K562 (cell line): Measurements from ENCODE around the gene PRPSAP1.

Experiments
- C11orf30 ChIP-seq: fragments of 450-650 bp; IDR thresholded peaks from 2 replicates; pipeline ENCODE4 v1.6.1; 2016; ENCODE audit warnings: low read depth, mild to moderate bottlenecking
- CREB1 ChIP-seq, 2 experiments: sonication (generic) in 1 of 2; formaldehyde crosslinking in 1 of 2; IDR thresholded peaks; 2 replicates each; pipeline versions ENCODE4 v1.6.1 to v1.8.0; 2012 to 2022; ENCODE audit warnings: inconsistent platforms in 1 of 2, mild to moderate bottlenecking in 1 of 2, missing genetic modification reagents in 1 of 2, moderate library complexity in 1 of 2
- CUX1 ChIP-seq: fragments of 200-800 bp; sonication (Bioruptor generic); IDR thresholded peaks from 2 replicates; pipeline ENCODE4 v1.6.1; 2016; ENCODE audit warnings: missing genetic modification characterization, missing compliant biosample characterization
- EZH2 ChIP-seq: IDR thresholded peaks from 2 replicates; pipeline ENCODE4 v1.6.1; 2012; ENCODE audit warnings: low read depth, mild to moderate bottlenecking, inconsistent platforms, low read length, borderline replicate concordance
- FOS ChIP-seq: IDR thresholded peaks from 3 replicates; pipeline ENCODE4 v1.6.1; 2011; ENCODE audit not compliant: insufficient read length; ENCODE audit errors: extremely low read depth
- MTF1 ChIP-seq: fragments of 250-450 bp; sonication (Bioruptor Pico); IDR thresholded peaks from 2 replicates; pipeline ENCODE4 v1.9.0; 2021; ENCODE audit warnings: moderate library complexity, mild to moderate bottlenecking, inconsistent platforms, borderline replicate concordance
- NR2C2 ChIP-seq, 2 experiments: fragments of 200-800 bp in 1 of 2; sonication (Bioruptor generic) in 1 of 2; sonication (generic) in 1 of 2; formaldehyde crosslinking in 1 of 2; IDR thresholded peaks; 2 replicates each; pipeline versions ENCODE4 v1.6.1 to v1.8.0; 2016 to 2022; ENCODE audit warnings: mild to moderate bottlenecking in 1 of 2, missing compliant biosample characterization in 1 of 2, missing genetic modification characterization in 1 of 2, missing genetic modification reagents in 1 of 2
- NRF1 ChIP-seq, 2 experiments: fragments of 450-650 bp; IDR thresholded peaks in 1 of 2; conservative IDR thresholded peaks in 1 of 2; 2 replicates each; pipeline ENCODE4 v1.6.1; 2014; ENCODE audit warnings: mild to moderate bottlenecking in 2 of 2
- POLR2AphosphoS2 ChIP-seq: IDR thresholded peaks from 2 replicates; pipeline ENCODE4 v1.6.1; 2012; ENCODE audit warnings: low read length, improper control_type of control experiment
- RB1 ChIP-seq: fragments of 450-650 bp; IDR thresholded peaks from 2 replicates; pipeline ENCODE4 v1.6.1; 2017; ENCODE audit warnings: low read depth, mild to moderate bottlenecking
- TAL1 ChIP-seq: fragments of 450-650 bp; IDR thresholded peaks from 2 replicates; pipeline ENCODE4 v1.6.1; 2016; ENCODE audit warnings: mild to moderate bottlenecking
- TOE1 ChIP-seq, 2 experiments: fragments of 450-650 bp in 1 of 2; sonication (generic) in 1 of 2; formaldehyde crosslinking in 1 of 2; IDR thresholded peaks; 2 replicates each; pipeline versions ENCODE4 v1.7.1 to v1.8.0; 2016 to 2022; ENCODE audit warnings: borderline replicate concordance in 2 of 2, mild to moderate bottlenecking in 2 of 2, antibody characterized with exemption in 1 of 2, inconsistent platforms in 1 of 2, low read depth in 1 of 2, missing genetic modification reagents in 1 of 2, moderate library complexity in 1 of 2
- ZBTB1 ChIP-seq: sonication (generic); formaldehyde crosslinking; IDR thresholded peaks from 2 replicates; pipeline ENCODE4 v1.8.1; 2023; ENCODE audit warnings: missing genetic modification reagents, low read depth, mild to moderate bottlenecking, borderline replicate concordance
- TF ChIP-seq, protein P1 (sequence below): sonication (generic); formaldehyde crosslinking; IDR thresholded peaks from 2 replicates; pipeline ENCODE4 v1.8.0; 2023; ENCODE audit warnings: mild to moderate bottlenecking, missing genetic modification reagents

- TF ChIP-seq CREB1 (IDR thresholded peaks at IDR 0.05) (no peak), CREB1 (CRISPR knock-in tag; IDR thresholded peaks at IDR 0.05) (no peak), MTF1 (CRISPR knock-in tag) (no peak), C11orf30 (no peak), NRF1 (conservative IDR thresholded peaks at IDR 0.05 in 1 of 2, IDR thresholded peaks at IDR 0.05 in 1 of 2) (no peak), CUX1 (CRISPR knock-in tag) (no peak), TOE1 (IDR thresholded peaks at IDR 0.05; ENCODE audit: borderline replicate concordance) (no peak), TOE1 (CRISPR knock-in tag; IDR thresholded peaks at IDR 0.05; ENCODE audit: borderline replicate concordance, low read depth) (no peak), NR2C2 (CRISPR knock-in tag; IDR thresholded peaks at IDR 0.05) (no peak), NR2C2 (tag; IDR thresholded peaks at IDR 0.05) (no peak), POLR2AphosphoS2 (no peak), RB1 (no peak), ZBTB1 (CRISPR knock-in tag) (no peak), TAL1 (no peak), FOS (no peak), EZH2 (no peak)
- TF ChIP-seq, protein P1, sequence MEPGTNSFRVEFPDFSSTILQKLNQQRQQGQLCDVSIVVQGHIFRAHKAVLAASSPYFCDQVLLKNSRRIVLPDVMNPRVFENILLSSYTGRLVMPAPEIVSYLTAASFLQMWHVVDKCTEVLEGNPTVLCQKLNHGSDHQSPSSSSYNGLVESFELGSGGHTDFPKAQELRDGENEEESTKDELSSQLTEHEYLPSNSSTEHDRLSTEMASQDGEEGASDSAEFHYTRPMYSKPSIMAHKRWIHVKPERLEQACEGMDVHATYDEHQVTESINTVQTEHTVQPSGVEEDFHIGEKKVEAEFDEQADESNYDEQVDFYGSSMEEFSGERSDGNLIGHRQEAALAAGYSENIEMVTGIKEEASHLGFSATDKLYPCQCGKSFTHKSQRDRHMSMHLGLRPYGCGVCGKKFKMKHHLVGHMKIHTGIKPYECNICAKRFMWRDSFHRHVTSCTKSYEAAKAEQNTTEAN (CRISPR knock-in tag), result no peak
Measured at GRCh38 chr17:76337413-76337777, 16.3 kb downstream of the PRPSAP1 start.
